ENCODE results near the gene TMEM238L.

The TMEM238L gene

DNA sequence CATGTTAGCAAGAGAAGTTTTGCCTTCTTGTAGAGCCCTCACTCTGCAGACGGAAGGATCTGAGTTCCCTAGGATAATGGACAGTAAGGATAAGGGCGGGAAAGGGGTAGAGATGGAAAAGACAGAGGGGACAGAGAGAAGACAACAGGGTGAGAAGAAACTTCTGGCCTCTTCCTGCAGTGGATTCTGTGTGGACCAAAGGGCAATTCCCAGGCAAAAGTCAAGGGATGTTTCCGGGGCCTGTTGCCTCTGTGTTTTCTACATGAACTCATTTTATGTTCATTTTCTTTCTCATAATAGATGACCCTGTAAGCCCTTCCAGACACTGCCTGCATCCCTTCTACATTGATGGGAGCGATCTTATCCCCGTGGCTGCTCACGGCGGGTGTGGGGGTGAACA is 647 bp upstream of the TMEM238L start:
- DNase-seq (ENCODE audit: low read depth): no peak

DNA sequence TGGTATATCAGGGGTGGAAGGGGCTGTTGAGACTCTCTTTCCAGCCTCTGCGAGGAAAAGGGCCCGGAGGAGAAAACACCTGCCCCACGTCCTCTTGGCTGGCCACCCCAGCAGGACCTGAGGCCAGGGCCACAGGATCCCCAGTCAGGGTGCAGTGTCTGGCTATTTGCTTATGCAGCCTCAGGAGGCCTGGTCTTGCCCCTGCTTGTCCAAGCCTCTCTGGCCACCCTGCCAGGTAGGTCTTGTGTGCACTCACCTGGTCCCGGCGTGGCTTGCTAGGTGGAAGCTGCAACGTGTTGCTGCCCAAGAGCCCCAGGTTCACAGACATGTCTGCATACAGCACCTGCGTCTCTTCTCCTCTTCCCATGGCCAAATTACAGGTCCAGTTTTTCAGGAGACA is 549 bp downstream of the TMEM238L start:
- no peak for DNase-seq (ENCODE audit: low read depth)

DNA sequence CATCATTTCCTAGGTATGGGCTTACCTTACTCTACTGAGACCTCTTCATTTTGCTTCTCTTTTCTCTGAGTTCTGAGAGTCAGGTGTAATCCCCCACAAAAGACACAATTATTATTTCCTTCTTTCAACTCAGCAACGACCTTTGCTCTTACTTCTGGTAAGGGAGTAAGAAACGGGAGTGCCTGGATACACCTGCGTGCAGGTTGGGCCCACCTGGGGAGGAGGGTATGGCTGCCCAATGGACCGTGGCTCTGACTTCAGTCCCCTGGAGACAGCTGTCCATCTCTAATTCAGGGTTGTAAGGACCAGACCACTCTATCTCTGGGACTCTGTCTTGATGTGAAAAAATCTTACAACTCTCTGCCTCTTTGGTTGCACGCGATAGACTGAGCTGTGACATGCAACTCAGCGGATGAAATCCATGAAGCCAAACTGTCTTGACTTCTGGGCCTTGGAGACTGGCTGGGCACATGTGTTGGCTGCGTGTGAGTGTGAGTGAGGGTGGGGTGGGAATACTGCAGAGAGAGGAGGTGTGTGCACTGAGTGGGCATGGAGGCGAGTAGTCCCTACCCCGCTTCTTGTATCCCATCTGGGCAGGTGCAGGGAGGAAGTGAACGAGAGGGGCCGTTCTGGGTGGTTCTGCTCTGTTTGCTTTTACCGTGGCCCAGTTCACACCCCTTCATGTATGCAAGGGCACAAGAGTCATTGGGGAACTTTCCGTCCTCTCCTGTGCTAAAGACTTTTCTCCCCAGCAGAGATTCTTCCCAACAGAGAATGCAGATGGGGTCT is 1.2 kb downstream of the TMEM238L start:
- DNase-seq (ENCODE audit: low read depth): no peak

DNA sequence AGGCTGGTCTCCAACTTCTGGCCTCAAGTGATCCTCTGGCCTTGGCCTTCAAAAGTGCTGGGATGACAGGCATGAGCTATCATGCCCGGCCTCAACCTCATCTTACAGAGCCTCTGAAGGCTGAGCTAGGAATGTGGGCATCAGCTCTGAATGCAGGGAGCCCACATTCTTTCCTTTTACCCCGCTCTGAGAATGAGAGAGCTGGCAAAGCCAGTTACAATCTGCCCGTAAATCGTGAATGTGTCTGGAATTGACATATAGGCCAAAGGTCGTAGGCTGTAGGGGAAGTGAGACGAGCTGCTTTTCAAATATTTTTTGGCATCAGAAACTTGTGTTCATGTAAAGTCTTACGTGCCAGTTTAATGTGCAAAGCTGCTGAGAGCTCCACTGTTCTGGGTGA is 4.5 kb downstream of the TMEM238L start:
- DNase-seq (ENCODE audit: low read depth): no peak

DNA sequence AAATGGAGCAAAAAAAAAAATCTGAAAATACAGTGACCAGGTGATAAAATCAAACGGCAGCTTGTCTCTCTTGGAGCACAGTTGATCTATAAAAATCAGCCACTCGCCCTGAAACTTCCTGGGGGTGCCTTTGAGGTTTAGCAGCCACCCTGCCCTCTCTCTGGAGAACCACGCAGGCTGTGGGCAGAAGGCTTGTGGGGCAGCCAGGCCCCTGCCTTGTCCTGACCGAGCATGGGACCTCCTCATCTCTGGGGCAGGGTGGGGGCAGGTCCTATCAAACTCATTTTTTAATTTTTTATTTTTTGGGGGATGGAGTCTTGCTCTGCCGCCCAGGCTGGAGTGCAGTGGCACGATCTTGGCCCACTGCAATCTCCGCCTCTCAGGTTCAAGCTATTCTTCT is 5.0 kb downstream of the TMEM238L start:
- DNase-seq (ENCODE audit: low read depth): no peak

DNA sequence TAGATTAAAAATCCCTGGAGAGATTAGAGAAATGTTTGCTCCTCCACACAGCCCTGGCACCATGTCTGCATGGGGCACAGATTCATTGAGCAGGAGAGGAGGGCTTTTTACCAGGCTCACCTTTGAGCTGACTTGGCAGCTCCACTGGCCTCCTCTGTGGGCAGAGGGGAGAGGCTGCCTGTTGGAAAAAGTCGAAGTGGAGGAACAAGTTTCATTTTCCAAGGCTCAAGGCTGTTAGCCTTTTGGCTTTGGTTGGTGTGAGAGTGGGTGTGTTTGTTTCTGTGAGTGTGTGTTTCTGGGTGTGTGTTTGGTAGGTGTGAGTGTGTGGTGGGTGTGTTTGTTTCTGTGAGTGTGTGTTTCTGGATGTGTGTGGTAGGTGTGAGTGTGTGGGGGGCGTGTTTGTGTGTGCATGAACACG is 5.6 kb downstream of the TMEM238L start:
- DNase-seq (ENCODE audit: low read depth): no peak

DNA sequence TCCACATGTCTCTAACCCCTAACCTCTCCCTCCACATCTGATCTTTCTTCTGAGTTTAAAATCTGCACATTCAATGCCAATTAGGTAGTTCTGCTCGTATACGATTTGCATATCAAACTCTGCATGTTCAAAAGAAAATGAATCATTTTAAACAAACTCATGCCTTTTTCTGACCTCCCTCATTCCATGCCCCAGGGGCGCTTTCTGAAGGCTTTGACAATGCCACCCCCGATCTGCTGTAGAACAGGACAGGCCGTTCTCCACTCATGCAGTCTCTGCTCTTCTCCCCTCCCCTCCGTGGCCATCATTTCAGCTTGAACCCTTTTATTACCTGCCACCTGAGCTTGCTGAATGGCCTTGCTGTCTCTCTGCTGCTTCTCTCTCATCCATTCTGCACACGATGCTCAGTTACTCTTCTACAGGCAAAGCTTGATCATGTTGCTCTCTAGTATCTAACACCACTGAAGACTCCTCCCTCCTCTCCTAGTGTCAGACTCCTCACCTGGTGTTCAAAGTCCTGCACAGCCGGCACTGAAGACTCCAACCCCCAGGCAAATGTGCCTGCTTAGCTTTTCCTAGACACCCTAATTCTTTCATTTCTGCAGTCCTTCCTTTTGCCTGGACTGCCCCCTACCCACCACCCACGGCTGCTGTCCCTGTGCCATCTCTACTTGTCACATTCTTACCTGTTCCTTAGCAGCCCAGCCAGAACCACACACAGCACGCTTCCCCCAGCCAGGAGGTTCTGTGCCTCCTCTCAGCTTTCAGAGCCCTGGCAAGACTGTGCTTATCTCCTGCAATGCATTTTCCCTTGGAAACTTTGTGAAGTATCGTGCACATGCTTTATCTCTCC is 6.2 kb downstream of the TMEM238L start:
- no peak for DNase-seq (ENCODE audit: low read depth)

DNA sequence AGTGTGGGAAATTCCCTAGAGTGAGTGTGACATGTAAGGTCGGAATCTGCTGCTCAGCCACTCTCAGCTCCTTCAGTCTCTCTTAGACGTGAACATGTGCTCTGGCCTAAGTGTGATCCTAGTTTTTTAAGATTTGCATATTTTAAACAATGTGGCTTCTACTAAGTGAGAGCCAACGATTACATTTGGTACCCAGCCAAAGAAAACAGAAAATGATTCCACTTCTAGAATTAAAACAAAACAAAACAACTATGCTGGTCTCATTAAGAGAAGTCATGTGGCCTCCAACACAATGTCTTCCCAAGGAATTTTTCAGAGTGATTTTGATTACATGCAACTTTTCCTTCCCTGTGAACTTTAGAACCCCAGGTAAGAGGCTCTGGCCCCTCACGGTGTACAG is 10.1 kb downstream of the TMEM238L start:
- DNase-seq (ENCODE audit: low read depth): no peak

DNA sequence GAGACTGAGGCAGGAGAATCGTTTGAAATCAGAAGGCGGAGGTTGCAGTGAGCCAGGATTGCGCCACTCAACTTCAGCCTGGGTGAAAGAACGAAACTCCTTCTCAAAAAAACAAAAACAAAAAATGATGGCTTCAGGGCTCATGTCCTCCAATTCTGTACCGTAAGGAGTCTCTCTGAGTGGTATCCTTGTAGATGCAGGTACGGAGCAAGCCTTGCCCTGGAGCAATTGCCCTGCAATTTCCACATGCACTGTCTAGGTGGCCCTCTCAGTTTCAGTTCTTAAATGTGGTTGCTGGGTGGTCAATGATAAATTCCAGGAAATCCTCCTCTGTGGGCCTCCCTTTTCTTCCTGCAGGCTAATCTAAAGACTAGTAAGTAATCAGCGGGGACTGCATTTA is 10.6 kb downstream of the TMEM238L start:
- DNase-seq (ENCODE audit: low read depth): no peak

DNA sequence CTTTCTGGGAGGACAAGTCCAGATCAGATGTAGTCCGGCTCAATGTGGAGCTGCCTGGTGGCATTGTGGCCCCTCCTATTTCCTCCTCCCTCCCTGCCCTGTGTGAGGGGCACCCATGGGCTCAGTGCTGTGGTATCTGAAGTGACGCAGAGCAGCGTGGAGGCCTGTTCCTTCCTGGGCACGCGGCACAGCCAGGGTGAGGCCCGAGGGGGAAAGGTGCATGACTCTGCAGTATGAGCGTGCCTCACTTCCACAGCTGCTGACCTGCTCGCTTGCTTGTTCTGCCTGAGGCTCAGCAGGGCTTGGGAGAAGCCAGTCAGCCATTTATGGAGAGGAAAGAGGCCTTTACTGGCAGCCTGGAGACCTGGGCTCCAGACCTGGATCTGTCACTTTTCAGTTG is 11.7 kb downstream of the TMEM238L start:
- DNase-seq (ENCODE audit: low read depth): no peak

DNA sequence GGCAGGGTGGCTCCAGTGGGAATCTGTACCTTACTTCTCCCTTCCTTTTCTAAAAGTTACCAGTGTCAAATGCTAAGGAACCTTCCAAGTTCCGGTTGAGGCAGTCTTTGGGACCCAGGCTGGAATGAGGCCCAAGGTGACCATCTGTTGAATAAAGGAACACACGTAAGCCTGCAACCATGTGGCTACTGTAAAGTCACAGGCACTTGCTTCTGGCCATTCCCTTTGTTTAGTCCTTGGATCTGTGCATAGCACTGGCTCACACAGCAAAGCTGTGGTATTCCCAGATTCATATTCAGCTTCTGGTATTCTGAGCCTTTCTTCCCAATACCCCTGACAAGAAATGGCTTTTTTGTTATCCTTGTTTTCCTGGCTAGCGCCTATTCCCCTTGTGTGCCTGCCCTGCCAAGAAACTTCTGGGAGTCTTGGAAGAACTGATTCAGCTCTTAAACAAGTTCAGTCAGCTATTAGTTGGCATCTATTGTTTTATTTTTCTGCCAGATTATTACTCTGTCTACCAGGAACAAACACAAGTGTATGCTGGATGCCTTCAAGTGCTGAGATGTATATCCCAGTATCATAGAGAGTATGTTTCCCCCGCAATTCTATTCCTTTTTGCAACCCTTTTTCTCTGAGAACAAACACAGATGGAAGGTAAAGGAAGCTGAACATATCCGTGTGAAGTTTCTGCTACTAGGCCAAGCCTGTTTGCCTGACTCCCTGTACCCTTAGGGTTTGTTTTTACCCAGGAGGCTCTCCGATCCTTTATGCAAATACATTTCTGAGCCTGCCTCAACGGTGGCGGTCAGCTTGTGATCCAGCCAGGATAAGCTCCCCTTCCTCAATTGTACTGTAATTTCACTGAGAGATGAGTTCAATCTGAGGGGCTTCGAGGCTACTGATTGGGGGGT is 13.2 kb downstream of the TMEM238L start:
- no peak for DNase-seq (ENCODE audit: low read depth)

DNA sequence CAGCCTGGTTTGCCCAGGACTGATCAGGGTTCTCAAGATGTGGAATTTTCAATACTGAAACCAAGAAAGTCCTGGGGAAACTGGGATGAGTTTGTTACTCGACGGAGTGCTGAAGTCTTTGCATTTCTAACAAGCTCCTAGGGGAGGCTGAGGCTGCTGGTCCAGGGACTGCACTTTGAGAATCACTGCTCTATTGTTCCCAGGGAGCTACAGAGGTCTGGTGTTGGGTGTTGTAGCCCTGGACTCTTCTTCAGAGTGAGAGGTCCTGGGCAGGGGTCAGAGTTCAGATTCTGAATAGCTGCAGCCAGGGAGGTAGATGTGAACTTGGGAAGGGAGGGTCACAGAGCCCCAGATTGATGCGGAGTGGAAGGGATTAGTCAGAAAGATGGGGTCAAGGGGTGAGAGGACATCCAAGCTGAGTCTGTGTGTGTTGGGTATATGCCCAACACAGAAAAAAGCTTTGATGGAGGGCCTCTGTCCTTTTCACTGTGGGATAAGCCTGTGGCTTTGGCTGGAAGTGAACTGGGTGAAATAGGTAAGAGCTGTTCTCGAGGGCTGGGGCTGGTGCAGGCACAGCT is 14.1 kb downstream of the TMEM238L start:
- no peak for DNase-seq (ENCODE audit: low read depth)

DNA sequence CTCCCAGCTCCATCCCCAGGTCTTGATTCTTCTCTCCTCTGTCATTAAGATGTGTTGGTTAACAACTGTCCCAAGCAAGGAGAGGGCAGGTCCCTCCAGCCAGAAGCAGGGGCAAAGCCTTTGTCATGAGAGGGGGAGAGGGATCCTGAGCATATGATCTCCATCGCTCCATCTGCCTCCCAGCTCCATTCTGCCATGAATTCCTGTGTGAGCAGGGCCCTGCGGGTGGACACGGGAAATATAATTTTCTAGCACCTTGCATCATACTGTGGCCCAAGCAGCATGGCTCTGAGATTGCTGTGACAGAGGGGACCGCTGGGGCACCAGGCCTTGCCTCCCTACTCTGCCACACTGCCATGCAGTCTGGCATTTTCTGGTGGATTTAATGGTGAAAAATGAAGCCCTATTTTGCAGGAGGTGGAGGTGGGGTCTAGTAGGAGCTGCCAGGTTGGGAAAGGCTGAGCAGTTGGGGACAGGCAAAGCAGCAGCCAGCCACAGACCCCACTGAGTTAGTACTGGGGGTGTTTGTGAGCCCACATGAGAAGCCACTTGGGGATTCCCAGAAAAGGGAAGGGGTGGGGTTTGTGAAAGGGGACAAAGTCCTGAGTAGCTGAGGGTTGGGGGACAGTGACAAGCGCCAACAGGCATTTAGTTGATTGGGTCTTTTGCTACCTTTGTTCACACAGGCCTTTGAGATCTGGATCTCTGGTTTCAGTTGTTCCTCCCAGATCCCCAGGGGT is 16.4 kb downstream of the TMEM238L start:
- DNase-seq (ENCODE audit: low read depth): no peak

DNA sequence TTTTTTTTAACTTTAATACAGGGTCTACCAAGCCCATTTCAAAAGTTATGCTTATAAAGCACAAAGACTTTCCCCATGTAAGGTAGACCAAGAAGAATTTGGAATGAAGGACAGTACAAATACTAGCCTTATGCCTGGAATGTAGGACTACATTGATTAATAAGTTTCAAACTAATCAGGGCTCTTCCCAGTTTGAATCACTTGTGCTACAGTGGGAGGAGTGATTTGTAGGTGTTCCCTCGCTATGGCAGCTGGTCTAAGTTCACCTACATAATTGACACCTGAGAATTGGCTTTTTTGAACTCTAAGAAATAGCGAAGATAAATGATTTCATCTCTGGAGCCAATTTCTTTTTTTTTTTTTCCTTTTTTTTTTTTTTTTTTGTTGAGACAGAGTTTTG is 18.6 kb downstream of the TMEM238L start:
- no peak for DNase-seq (ENCODE audit: low read depth)

DNA sequence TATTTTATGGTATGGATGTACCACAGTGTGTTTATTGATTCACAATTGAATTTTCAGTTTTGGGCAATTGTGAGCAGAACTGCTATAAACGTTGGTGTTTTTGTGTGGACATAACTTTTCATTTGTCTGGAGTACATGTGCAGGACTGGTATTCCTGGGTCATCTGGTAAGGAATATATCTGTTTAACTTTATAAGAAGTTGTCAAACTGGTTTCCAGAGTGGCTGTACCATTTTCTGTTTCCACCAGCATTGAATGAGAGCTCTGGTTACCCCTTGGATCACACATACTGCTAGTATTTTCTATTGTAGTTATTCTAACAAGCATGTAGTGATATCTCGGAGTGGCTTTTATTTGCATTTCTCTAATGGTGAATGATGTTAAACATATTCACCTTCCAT is 24.3 kb downstream of the TMEM238L start:
- DNase-seq (ENCODE audit: low read depth): no peak

DNA sequence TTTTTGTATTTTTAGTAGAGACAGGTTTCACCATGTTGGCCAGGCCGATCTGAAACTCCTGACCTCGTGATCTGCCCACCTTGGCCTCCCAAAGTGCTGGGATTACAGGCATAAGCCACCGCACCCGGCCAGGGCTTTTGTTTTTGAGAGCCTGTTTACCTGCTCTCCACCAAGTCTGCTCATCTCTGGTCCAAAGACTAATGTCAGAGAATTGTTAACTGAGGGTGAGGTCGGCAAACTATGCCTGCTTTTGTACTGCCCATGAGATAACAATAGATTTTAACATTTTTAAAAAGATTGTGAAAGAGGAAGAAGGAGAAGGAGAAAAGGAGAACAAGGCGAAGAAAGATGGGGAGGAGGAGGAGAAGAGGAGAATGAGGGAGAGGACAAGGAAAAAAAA is 26.0 kb downstream of the TMEM238L start:
- DNase-seq (ENCODE audit: low read depth): no peak

DNA sequence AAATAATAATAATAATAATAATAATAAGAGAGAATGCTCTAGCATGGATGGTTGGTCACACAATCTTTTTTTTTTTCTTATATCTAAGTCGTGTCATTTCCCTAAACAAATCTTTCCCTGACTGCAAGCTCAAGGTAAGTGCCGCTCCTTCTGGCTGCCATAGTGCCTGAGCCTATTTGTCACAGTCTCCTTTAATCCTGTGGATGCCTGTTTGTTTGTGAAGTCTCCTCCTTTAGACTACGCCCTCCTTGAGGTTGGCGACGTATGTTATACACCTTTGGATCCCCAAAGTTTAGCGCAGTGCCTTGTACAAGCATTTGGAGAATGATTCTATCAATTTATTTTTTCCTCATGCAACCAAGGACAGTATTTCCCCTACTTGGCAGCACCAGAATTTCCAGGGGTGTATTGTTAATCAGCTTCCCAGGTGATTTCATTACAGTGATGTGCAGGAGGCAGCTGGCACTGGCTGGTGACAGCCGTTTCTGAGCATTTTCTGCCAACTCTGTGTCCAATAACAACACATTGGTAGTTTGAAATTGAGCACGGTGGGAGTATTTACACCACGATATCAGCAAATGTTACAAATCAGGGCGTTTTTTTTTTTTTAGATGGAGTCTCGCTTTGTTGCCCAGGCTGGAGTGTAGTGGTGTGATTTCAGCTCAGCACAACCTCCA is 26.6 kb downstream of the TMEM238L start:
- DNase-seq (ENCODE audit: low read depth): no peak

DNA sequence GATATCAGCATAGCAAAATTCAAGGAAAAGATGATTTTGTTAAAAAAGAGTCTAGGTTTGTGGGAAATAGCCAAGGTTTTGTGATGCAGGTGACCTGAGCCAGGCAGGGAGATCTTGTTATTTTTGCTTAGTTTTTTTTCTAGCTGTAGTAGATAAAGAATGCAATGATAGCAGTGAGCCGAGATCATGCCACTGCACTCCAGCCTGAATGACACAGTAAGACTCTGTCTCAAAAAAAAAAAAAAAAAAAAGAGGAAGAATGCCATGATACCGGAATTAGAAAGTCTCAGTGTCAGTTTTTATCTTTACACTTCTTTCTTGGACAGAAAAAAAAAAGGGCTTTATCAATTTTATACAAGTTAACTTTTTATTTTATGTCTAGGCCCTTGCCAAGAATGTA is 27.5 kb downstream of the TMEM238L start:
- no peak for DNase-seq (ENCODE audit: low read depth)

DNA sequence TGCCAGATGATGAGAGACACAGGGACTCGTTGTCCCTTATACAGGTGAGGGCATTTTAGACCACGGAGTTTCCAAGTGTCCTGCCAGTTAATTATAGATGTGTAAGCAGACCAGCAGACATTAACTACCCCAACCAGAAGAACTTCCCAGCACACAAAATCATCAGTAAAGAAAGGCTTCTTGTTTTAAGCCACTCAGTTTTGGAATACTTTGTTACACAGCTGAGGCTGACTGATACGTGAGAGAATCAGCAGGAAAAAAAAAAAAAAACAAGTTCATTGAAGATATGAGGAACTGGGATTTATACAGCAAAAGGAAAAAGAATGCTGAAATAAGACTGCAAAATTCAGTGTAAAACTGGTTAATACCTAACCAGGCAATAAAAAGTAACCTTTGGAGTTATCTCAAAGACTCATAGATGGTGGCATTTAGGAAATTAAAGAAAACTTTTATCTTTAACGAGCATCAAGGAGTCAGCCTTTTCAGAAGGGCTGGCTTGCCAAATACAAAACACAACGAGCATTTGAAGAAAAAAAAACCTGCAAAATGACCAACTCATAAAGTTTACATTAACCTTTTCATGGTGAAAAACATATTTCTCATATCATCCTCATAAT is 28.1 kb downstream of the TMEM238L start:
- no peak for DNase-seq (ENCODE audit: low read depth)

DNA sequence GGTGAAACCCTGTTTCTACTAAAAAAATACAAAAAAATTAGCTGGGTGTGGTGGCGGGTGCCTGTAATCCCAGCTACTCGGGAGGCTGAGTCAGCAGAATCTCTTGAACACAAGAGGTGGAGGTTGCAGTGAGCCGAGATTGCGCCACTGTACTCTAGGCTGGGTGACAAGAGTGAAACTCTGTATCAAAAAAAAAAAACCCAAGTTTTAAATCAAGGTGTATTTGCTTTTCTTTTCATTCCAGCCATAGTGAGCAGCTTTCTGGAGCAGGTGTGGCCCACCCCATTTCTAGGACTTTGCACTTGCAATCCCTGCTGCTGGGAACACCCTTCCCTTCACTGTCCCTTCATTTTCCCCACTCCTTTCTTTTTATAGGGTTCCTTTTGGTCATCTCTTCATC is 28.8 kb downstream of the TMEM238L start:
- DNase-seq (ENCODE audit: low read depth): no peak

Measured in activated T-cell treated with anti-CD3 and anti-CD28 coated beads for 24 hours (primary cell).